Activated B cell treated with CpG ODN at 0.5 μM for 24 hours (primary cell): ENCODE data around the gene SNAPC4. TPM values are rescaled to one million over a fixed set of nuclear protein-coding genes. Genes with fewer than 3 reads are reported as not detected.

Source experiments
- ATAC-seq: fragments of 200-7000 bp; cut with Tn5 transposase; one replicate; pipeline ENCODE4 v1.10.0; 2021; ENCODE audit warnings: low read depth, mild to moderate bottlenecking, moderate library complexity
- CTCF ChIA-PET: fragments of 350-600 bp; sonication (Branson Sonifier 250); formaldehyde crosslinking; loops from one replicate; lab custom pipeline; 2021; ENCODE audit warnings: antibody characterized with exemption; lab: Charles Lee
- POLR2A ChIA-PET: fragments of 350-600 bp; sonication (Branson Sonifier 250); formaldehyde crosslinking; loops from one replicate; lab custom pipeline; 2021; ENCODE audit warnings: antibody characterized with exemption; lab: Charles Lee
- DNase-seq: peaks from one replicate; pipeline ENCODE4 v3.0.0; 2022
- H3K27ac Mint-ChIP-seq: one replicate; pipeline ENCODE4 v1.8.0; 2020; ENCODE audit warnings: mixed read lengths
- H3K27me3 Mint-ChIP-seq: one replicate; pipeline ENCODE4 v1.8.0; 2021; ENCODE audit warnings: mixed read lengths
- H3K36me3 Mint-ChIP-seq: one replicate; pipeline ENCODE4 v1.8.0; 2021; ENCODE audit warnings: low read depth, mixed read lengths
- H3K4me1 Mint-ChIP-seq: one replicate; pipeline ENCODE4 v1.8.0; 2021; ENCODE audit warnings: mixed read lengths
- H3K4me3 Mint-ChIP-seq: one replicate; pipeline ENCODE4 v1.8.0; 2020; ENCODE audit warnings: mild to moderate bottlenecking, mixed read lengths
- H3K9me3 Mint-ChIP-seq: one replicate; pipeline ENCODE4 v1.8.0; 2020; ENCODE audit warnings: mixed read lengths
- CTCF ChIP-seq: fragments of 200-600 bp; IDR thresholded peaks from one replicate; pipeline ENCODE4 v1.8.0; 2022; ENCODE audit warnings: antibody characterized with exemption, mild to moderate bottlenecking
- intact Hi-C: fragments of 100-400 bp; cut with micrococcal nuclease; formaldehyde crosslinking; loops from one replicate; pipeline ENCODE4 v1.15.1; 2024
- total RNA-seq: library from RNA; stranded (reverse); gene quantifications from 2 replicates; pipeline ENCODE4 v1.2.3, GENCODE V29; 2022

The SNAPC4 gene
- total RNA-seq, 1 donor from 2014 or later = 22.2 TPM

GRCh38 chr9:136444102-136444501 is 44.1 kb upstream of the SNAPC4 start:
- no peak for DNase-seq
- H3K27me3 Mint-ChIP-seq = no peaks in the 10 kb centered on the region
- ChIA-PET CTCF (no interaction called here), POLR2A (no interaction called here)
- H3K9me3 Mint-ChIP-seq = no peaks in the 10 kb centered on the region
- TF ChIP-seq CTCF = no peak
- H3K36me3 Mint-ChIP-seq = peaks cover 73% of the 10 kb centered on the region
- no peak overlapping the region for H3K4me3 Mint-ChIP-seq
- no peak overlapping the region for H3K27ac Mint-ChIP-seq
- H3K4me1 Mint-ChIP-seq = peaks cover 6% of the 10 kb centered on the region
- intact Hi-C loops = no loop called here
- ATAC-seq = no peak

DNA sequence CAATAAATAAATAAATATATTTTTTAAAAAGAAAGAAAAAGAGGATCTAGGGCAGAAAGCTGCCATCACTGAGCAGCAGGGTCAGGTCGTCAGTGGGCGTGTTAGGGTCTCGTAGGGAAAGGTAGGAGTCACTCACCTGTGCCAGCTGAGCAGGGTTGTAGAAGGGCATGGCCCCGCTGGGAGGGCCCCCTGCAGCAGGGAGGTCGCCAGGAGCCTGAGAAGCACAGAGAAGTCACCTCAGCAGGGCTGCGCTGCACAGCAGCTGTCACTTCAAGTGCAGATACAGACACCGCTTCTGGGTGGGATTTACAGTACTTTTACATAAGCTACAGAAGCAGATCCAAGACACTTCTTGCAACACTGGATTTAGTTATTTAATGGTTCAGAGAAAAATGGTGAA is 43.7 kb upstream of the SNAPC4 start:
- Mint-ChIP-seq H3K27ac (no peak overlapping the region), H3K36me3 (peaks cover 70% of the 10 kb centered on the region), H3K4me1 (peaks cover 6% of the 10 kb centered on the region), H3K4me3 (no peak overlapping the region), H3K27me3 (no peaks in the 10 kb centered on the region), H3K9me3 (no peaks in the 10 kb centered on the region)
- ChIA-PET POLR2A (no interaction called here), CTCF (no interaction called here)
- DNase-seq = no peak
- intact Hi-C loops = no loop called here
- no peak for TF ChIP-seq CTCF
- ATAC-seq = no peak

DNA sequence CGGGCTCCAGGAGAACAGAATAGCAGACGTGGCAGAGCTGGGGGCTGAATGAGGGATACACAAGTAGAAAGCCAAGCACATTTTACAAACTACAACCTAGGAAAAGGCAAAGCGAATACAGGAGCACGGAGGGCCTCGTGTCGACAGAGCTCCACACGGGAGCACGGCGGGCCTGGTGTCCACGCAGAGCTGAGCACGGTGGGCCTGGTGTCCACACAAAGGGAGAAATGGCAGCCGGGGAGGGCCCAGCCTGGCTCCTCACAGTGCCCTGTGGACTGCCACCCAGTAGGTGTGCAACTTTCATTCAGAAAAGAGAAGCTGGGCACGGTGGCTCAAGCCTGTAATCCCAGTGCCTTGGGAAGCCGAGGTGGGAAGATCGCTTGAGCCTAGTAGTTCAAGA is 43.1 kb upstream of the SNAPC4 start:
- H3K4me3 Mint-ChIP-seq = no peak overlapping the region
- peaks cover 11% of the 10 kb centered on the region for H3K4me1 Mint-ChIP-seq
- CTCF ChIA-PET = no interaction called here
- peaks cover 64% of the 10 kb centered on the region for H3K36me3 Mint-ChIP-seq
- ATAC-seq (no peak), DNase-seq (no peak)
- POLR2A ChIA-PET = no interaction called here
- intact Hi-C loops = no loop called here
- no peak overlapping the region for H3K27ac Mint-ChIP-seq
- no peak for TF ChIP-seq CTCF
- no peaks in the 10 kb centered on the region for H3K9me3 Mint-ChIP-seq
- no peaks in the 10 kb centered on the region for H3K27me3 Mint-ChIP-seq

- Mint-ChIP-seq H3K4me1 (peaks cover 19% of the 10 kb centered on the region), H3K9me3 (no peaks in the 10 kb centered on the region), H3K36me3 (peaks cover 56% of the 10 kb centered on the region), H3K4me3 (no peak overlapping the region), H3K27ac (no peak overlapping the region), H3K27me3 (no peaks in the 10 kb centered on the region)
- no peak for ATAC-seq
- no peak for DNase-seq
- POLR2A ChIA-PET = no interaction called here
- intact Hi-C loops = no loop called here
- no peak for TF ChIP-seq CTCF
- CTCF ChIA-PET = no interaction called here
These were observed 42.3 kb upstream of the SNAPC4 start for GRCh38 chr9:136442265-136442664.

- Mint-ChIP-seq H3K36me3 (peaks cover 56% of the 10 kb centered on the region), H3K27me3 (no peaks in the 10 kb centered on the region), H3K27ac (no peak overlapping the region), H3K9me3 (no peaks in the 10 kb centered on the region), H3K4me1 (peaks cover 20% of the 10 kb centered on the region), H3K4me3 (no peak overlapping the region)
- intact Hi-C loops = no loop called here
- no peak for DNase-seq
- ChIA-PET CTCF (no interaction called here), POLR2A (interaction anchor here (0.6 kb wide), 1 partner anchor 17 kb away, joined by 3 read pairs; no protein-coding TSS in a partner anchor)
- TF ChIP-seq CTCF = no peak
- no peak for ATAC-seq
These were observed 41.8 kb upstream of the SNAPC4 start for GRCh38 chr9:136441681-136442245.
